Measurements from ENCODE around the gene STAU1.

Gene STAU1

GRCh38 chr20:49215232-49215631 is 27.1 kb upstream of the STAU1 start:
- no peak overlapping the region for H3K27ac ChIP-seq
- no peaks in the 10 kb centered on the region for H3K36me3 ChIP-seq
- no peak for TF ChIP-seq CTCF (IDR thresholded peaks at IDR 0.05)
- H3K4me1 ChIP-seq (ENCODE audit: control insufficient read depth in 1 of 2, insufficient read depth in 1 of 2, low read depth in 1 of 2, low read length in 1 of 2) = peaks cover 19 to 20% of the 10 kb centered on the region in 2 experiments
- H3K4me3 ChIP-seq (ENCODE audit: low read depth in 1 of 2, low read length in 1 of 2) = no peak overlapping the region
- H3K27me3 ChIP-seq = no peaks in the 10 kb centered on the region
- no peaks in the 10 kb centered on the region for H3K9me3 ChIP-seq

DNA sequence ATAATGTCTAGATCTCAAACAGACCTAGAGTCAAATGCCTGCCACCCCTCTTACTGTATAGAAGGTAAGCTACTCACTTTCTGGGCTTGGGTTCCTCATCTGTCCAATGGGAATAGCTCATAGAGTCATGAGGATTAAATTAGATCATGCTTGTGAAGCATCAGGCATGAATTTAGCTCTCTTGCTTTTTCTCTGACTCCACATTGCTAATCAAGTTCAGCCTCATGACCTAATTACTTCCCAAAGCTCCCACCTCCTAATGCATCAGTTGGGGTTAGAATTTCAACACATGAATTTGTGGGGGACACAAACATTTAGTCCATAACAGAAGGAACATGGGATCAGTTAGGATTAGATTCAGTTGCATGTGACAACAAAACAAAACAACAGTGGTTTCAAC is 26.4 kb upstream of the STAU1 start:
- Histone ChIP-seq H3K4me1 (ENCODE audit: control insufficient read depth in 1 of 2, insufficient read depth in 1 of 2, low read depth in 1 of 2, low read length in 1 of 2) (peaks cover 13% of the 10 kb centered on the region in 2 experiments), H3K27ac (no peak overlapping the region), H3K27me3 (no peaks in the 10 kb centered on the region), H3K9me3 (no peaks in the 10 kb centered on the region), H3K36me3 (no peaks in the 10 kb centered on the region), H3K4me3 (ENCODE audit: low read depth in 1 of 2, low read length in 1 of 2) (no peak overlapping the region)
- TF ChIP-seq CTCF (IDR thresholded peaks at IDR 0.05) = no peak

- TF ChIP-seq CTCF (IDR thresholded peaks at IDR 0.05) = no peak
- Histone ChIP-seq H3K27me3 (no peaks in the 10 kb centered on the region), H3K9me3 (no peaks in the 10 kb centered on the region), H3K27ac (no peak overlapping the region), H3K4me1 (ENCODE audit: control insufficient read depth in 1 of 2, insufficient read depth in 1 of 2, low read depth in 1 of 2, low read length in 1 of 2) (no peaks in the 10 kb centered on the region), H3K4me3 (ENCODE audit: low read depth in 1 of 2, low read length in 1 of 2) (no peak overlapping the region), H3K36me3 (no peaks in the 10 kb centered on the region)
These were observed 22.6 kb upstream of the STAU1 start for GRCh38 chr20:49210757-49211110.

DNA sequence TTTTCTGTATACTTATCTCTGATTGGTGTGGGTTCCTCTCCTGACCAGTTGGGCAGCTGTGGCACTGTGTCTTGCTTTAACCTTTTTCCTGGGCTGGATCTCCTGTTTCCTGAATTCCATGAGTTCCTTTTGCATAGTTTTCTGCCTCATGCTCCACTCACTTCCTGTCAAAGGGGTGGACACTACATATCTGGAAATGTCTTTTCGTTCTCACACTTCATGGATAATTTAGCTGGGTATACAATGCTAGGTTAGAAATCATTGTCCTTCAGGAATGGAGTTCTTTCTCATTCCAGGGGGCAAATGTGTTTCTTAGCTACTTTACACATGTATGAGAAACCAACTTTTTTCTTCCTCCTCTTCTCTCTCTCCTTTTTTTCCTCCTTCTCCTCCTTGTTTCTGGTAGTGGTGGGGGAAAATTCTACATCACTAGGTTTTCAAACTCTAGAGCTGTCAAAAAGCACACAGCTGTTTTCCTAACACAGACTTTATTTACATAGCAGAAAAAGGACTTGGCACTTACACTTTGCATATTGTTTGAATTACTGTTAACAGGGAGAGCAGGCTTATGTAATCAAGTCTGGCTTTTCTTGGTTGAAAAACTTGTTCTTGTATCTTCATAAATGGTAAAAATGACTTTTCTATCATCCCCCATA is 22.1 kb upstream of the STAU1 start:
- Histone ChIP-seq H3K4me3 (ENCODE audit: low read depth in 1 of 2, low read length in 1 of 2) (no peak overlapping the region), H3K9me3 (no peaks in the 10 kb centered on the region), H3K36me3 (no peaks in the 10 kb centered on the region), H3K27me3 (no peaks in the 10 kb centered on the region), H3K4me1 (ENCODE audit: control insufficient read depth in 1 of 2, insufficient read depth in 1 of 2, low read depth in 1 of 2, low read length in 1 of 2) (no peaks in the 10 kb centered on the region), H3K27ac (no peak overlapping the region)
- TF ChIP-seq CTCF (IDR thresholded peaks at IDR 0.05) = no peak

GRCh38 chr20:49207076-49207475 is 18.9 kb upstream of the STAU1 start:
- Histone ChIP-seq H3K4me3 (ENCODE audit: low read depth in 1 of 2, low read length in 1 of 2) (no peak overlapping the region), H3K27ac (no peak overlapping the region), H3K27me3 (no peaks in the 10 kb centered on the region), H3K36me3 (no peaks in the 10 kb centered on the region), H3K9me3 (no peaks in the 10 kb centered on the region), H3K4me1 (ENCODE audit: control insufficient read depth in 1 of 2, insufficient read depth in 1 of 2, low read depth in 1 of 2, low read length in 1 of 2) (no peaks in the 10 kb centered on the region)
- TF ChIP-seq CTCF (IDR thresholded peaks at IDR 0.05) = no peak

GRCh38 chr20:49203746-49204145 is 15.6 kb upstream of the STAU1 start:
- no peaks in the 10 kb centered on the region for H3K36me3 ChIP-seq
- no peaks in the 10 kb centered on the region for H3K27me3 ChIP-seq
- H3K9me3 ChIP-seq = no peaks in the 10 kb centered on the region
- no peak overlapping the region for H3K4me3 ChIP-seq (ENCODE audit: low read depth in 1 of 2, low read length in 1 of 2)
- no peak overlapping the region for H3K27ac ChIP-seq
- TF ChIP-seq CTCF (IDR thresholded peaks at IDR 0.05) = no peak
- H3K4me1 ChIP-seq (ENCODE audit: control insufficient read depth in 1 of 2, insufficient read depth in 1 of 2, low read depth in 1 of 2, low read length in 1 of 2) = no peaks in the 10 kb centered on the region

Data from neutrophil (primary cell).